ENCODE data around the gene KRTAP2-3.
"Not testable (repeated sequence)": the region's sequence is repeated elsewhere in the genome, so short reads cannot be mapped to it uniquely, and the experiment has no call there.

Gene KRTAP2-3

GRCh38 chr17:41037853-41038350 is 22.0 kb downstream of the KRTAP2-3 start:
- H3K4me3 ChIP-seq (ENCODE audit: low read depth, low read length): no peak overlapping the region
- TF ChIP-seq MAX (IDR thresholded peaks at IDR 0.05; ENCODE audit: low read depth, low read length) (no peak), MYC (IDR thresholded peaks at IDR 0.05; ENCODE audit: low read depth, low read length) (no peak), CTCF (IDR thresholded peaks at IDR 0.05; ENCODE audit: low read depth, low read length) (no peak), POLR2A (IDR thresholded peaks at IDR 0.05; ENCODE audit: extremely low read depth, insufficient read length) (no peak)
- no peak for DNase-seq (ENCODE audit: low read depth)

- not testable (repeated sequence) for H3K4me3 ChIP-seq (ENCODE audit: low read depth, low read length); DNase-seq (ENCODE audit: low read depth)
Observed at GRCh38 chr17:41034346-41034935, 25.5 kb downstream of the KRTAP2-3 start, which contains the start of gene KRTAP1-3. Gene KRTAP1-3, minus strand, starts transcription at chr17:41034874. Its CDS starts 53 bp downstream, at chr17:41034821.

- DNase-seq (ENCODE audit: low read depth): no peak
- TF ChIP-seq CTCF (IDR thresholded peaks at IDR 0.05; ENCODE audit: low read depth, low read length): no peak
- no peak for TF ChIP-seq MYC (IDR thresholded peaks at IDR 0.05; ENCODE audit: low read depth, low read length)
- TF ChIP-seq POLR2A (IDR thresholded peaks at IDR 0.05; ENCODE audit: extremely low read depth, insufficient read length): no peak
- no peak for TF ChIP-seq MAX (IDR thresholded peaks at IDR 0.05; ENCODE audit: low read depth, low read length)
- no peak within 1 kb of the TSS for H3K4me3 ChIP-seq (ENCODE audit: low read depth, low read length)
Observed at GRCh38 chr17:41029633-41030245, 30.2 kb downstream of the KRTAP2-3 start, which contains the start of gene KRTAP1-4. Gene KRTAP1-4, minus strand, starts transcription at chr17:41030195. Its CDS starts 117 bp downstream, at chr17:41030078.

GRCh38 chr17:41026715-41027471 is 33.0 kb downstream of the KRTAP2-3 start, which contains the start of gene KRTAP1-5:
Gene KRTAP1-5, minus strand, starts transcription at chr17:41027208. Its CDS starts 53 bp downstream, at chr17:41027155.
- no peak within 1 kb of the TSS for H3K4me3 ChIP-seq (ENCODE audit: low read depth, low read length)
- TF ChIP-seq CTCF (IDR thresholded peaks at IDR 0.05; ENCODE audit: low read depth, low read length): no peak
- TF ChIP-seq MAX (IDR thresholded peaks at IDR 0.05; ENCODE audit: low read depth, low read length): no peak
- TF ChIP-seq MYC (IDR thresholded peaks at IDR 0.05; ENCODE audit: low read depth, low read length): no peak
- TF ChIP-seq POLR2A (IDR thresholded peaks at IDR 0.05; ENCODE audit: extremely low read depth, insufficient read length): no peak
- DNase-seq (ENCODE audit: low read depth): no peak

GRCh38 chr17:41024697-41025096 is 35.2 kb downstream of the KRTAP2-3 start:
- DNase-seq (ENCODE audit: low read depth): peak; percentile 1
- TF ChIP-seq MYC (IDR thresholded peaks at IDR 0.05; ENCODE audit: low read depth, low read length) (no peak), MAX (IDR thresholded peaks at IDR 0.05; ENCODE audit: low read depth, low read length) (no peak), CTCF (IDR thresholded peaks at IDR 0.05; ENCODE audit: low read depth, low read length) (no peak), POLR2A (IDR thresholded peaks at IDR 0.05; ENCODE audit: extremely low read depth, insufficient read length) (no peak)
- no peak overlapping the region for H3K4me3 ChIP-seq (ENCODE audit: low read depth, low read length)

GRCh38 chr17:41020336-41020735 is 39.6 kb downstream of the KRTAP2-3 start:
- TF ChIP-seq MAX (IDR thresholded peaks at IDR 0.05; ENCODE audit: low read depth, low read length) (no peak), CTCF (IDR thresholded peaks at IDR 0.05; ENCODE audit: low read depth, low read length) (no peak), MYC (IDR thresholded peaks at IDR 0.05; ENCODE audit: low read depth, low read length) (no peak), POLR2A (IDR thresholded peaks at IDR 0.05; ENCODE audit: extremely low read depth, insufficient read length) (no peak)
- H3K4me3 ChIP-seq (ENCODE audit: low read depth, low read length): no peak overlapping the region
- DNase-seq (ENCODE audit: low read depth): no peak
